Testis (tissue), 2 donors: ENCODE data around the gene DAG1.

Experiments used
- POLR2A ChIP-seq: fragments of 450-650 bp; IDR thresholded peaks from one replicate; pipeline ENCODE4 v1.6.1; 2017; ENCODE audit warnings: antibody characterized with exemption, mild to moderate bottlenecking, moderate library complexity
- TF ChIP-seq, protein P1 (sequence below), 3 experiments: fragments of 450-650 bp in 2 of 3; fragments of 200-600 bp in 1 of 3; sonication (generic) in 1 of 3; IDR thresholded peaks; one replicate each; pipeline ENCODE4 v1.5.1; 2016 to 2019; ENCODE audit warnings: antibody characterized with exemption in 3 of 3, mild to moderate bottlenecking in 2 of 3, moderate library complexity in 1 of 3

DNA sequence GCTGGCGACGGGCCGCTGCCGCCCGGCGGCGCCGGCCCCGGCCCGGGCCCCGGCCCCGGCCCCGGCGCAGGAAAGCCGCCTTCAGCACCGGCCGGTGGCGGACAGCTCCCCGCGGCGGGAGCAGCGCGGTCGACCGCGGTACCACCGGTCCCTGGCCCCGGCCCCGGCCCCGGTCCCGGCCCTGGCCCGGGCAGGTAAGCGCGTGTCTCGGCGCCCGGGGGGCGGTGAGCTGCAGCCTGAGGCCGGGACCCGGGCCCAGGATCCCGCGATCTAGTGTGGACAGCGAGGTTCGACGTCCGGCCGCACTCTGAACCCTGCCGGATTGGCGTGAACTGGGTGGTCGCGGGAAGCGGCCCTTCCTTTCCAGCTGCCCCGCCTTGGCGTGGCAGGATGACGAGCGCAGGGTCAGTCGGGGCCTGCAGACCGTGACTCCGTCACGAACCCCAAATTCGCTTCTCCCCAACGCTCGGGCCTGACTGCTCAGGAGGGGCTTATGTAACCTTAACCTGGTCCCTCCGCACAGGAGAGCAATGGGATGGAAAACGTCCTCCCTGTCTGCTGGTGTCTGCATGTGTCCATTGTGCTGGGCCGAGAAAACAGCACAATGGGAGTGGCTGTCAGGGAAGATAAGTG lies 84.7 kb downstream of the DAG1 start:
- TF ChIP-seq, protein P1, sequence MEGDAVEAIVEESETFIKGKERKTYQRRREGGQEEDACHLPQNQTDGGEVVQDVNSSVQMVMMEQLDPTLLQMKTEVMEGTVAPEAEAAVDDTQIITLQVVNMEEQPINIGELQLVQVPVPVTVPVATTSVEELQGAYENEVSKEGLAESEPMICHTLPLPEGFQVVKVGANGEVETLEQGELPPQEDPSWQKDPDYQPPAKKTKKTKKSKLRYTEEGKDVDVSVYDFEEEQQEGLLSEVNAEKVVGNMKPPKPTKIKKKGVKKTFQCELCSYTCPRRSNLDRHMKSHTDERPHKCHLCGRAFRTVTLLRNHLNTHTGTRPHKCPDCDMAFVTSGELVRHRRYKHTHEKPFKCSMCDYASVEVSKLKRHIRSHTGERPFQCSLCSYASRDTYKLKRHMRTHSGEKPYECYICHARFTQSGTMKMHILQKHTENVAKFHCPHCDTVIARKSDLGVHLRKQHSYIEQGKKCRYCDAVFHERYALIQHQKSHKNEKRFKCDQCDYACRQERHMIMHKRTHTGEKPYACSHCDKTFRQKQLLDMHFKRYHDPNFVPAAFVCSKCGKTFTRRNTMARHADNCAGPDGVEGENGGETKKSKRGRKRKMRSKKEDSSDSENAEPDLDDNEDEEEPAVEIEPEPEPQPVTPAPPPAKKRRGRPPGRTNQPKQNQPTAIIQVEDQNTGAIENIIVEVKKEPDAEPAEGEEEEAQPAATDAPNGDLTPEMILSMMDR (IDR thresholded peaks at IDR 0.05): no peak
- TF ChIP-seq POLR2A: no peak
